Activated CD8-positive, alpha-beta memory T cell treated with anti-CD3 and anti-CD28 coated beads, Interleukin-2, amount 10 ng/mL, durations not matched to agents 7 days and 5 days (primary cell): ENCODE results near the gene ITPR2. TPM values are rescaled to one million over a fixed set of nuclear protein-coding genes. Genes with fewer than 3 reads are reported as not detected.
A peak's percentile ranks its signal among the peaks of the same experiment; 100 is the strongest.

Experiments used
- ATAC-seq: fragments of 150-1000 bp; cut with Tn5 transposase; one replicate; pipeline ENCODE4 v1.10.0; 2021; ENCODE audit warnings: moderate library complexity
- CTCF ChIA-PET: fragments of 350-600 bp; sonication (Branson Sonifier 250); formaldehyde crosslinking; loops from one replicate; lab custom pipeline; 2021; ENCODE audit warnings: antibody characterized with exemption; lab: Charles Lee
- DNase-seq: peaks from one replicate; pipeline ENCODE4 v3.0.0-alpha.2; 2020
- H3K27ac Mint-ChIP-seq: one replicate; pipeline ENCODE4 v1.8.0; 2021; ENCODE audit warnings: mild to moderate bottlenecking, mixed read lengths
- H3K27me3 Mint-ChIP-seq: one replicate; pipeline ENCODE4 v1.8.0; 2021; ENCODE audit warnings: mixed read lengths
- H3K36me3 Mint-ChIP-seq: one replicate; pipeline ENCODE4 v1.8.0; 2021; ENCODE audit warnings: mild to moderate bottlenecking, mixed read lengths
- H3K4me1 Mint-ChIP-seq: one replicate; pipeline ENCODE4 v1.8.0; 2021; ENCODE audit warnings: mixed read lengths
- H3K4me3 Mint-ChIP-seq: one replicate; pipeline ENCODE4 v1.8.0; 2021; ENCODE audit warnings: mild to moderate bottlenecking, moderate library complexity, mixed read lengths
- H3K9me3 Mint-ChIP-seq: one replicate; pipeline ENCODE4 v1.8.0; 2022; ENCODE audit warnings: low read depth, mixed read lengths
- total RNA-seq, 2 experiments: library from RNA; stranded (reverse); gene quantifications; one replicate each; pipeline ENCODE4 v1.2.3, GENCODE V29; 2021

The ITPR2 gene
- total RNA-seq, 2 experiments from 2014 or later: 31.1 to 37.7 TPM

- no peaks in the 10 kb centered on the region for H3K27me3 Mint-ChIP-seq
- CTCF ChIA-PET: no interaction called here
- H3K27ac Mint-ChIP-seq: no peak overlapping the region
- DNase-seq: no peak
- no peaks in the 10 kb centered on the region for H3K9me3 Mint-ChIP-seq
- no peak for ATAC-seq
- H3K4me3 Mint-ChIP-seq: no peak overlapping the region
- H3K4me1 Mint-ChIP-seq: no peaks in the 10 kb centered on the region
- H3K36me3 Mint-ChIP-seq: peaks cover 2% of the 10 kb centered on the region
Measured at GRCh38 chr12:26358651-26359050, 474.3 kb downstream of the ITPR2 start.

- H3K27ac Mint-ChIP-seq: no peak overlapping the region
- no peaks in the 10 kb centered on the region for H3K9me3 Mint-ChIP-seq
Measured at GRCh38 chr12:26347300-26347699, 485.7 kb downstream of the ITPR2 start.

GRCh38 chr12:26346736-26347135, 486.3 kb downstream of the ITPR2 start:
- H3K4me3 Mint-ChIP-seq: no peak overlapping the region
- peaks cover 22% of the 10 kb centered on the region for H3K4me1 Mint-ChIP-seq
- H3K27ac Mint-ChIP-seq: peak overlapping the region; percentile 64
- CTCF ChIA-PET: interaction anchor here (1.2 kb wide), 2 partner anchors 18 to 268 kb away, joined by 3 read pairs; no protein-coding TSS in a partner anchor
- DNase-seq (no peak), ATAC-seq (peak; percentile 48)
- H3K36me3 Mint-ChIP-seq: peaks cover 4% of the 10 kb centered on the region
- no peaks in the 10 kb centered on the region for H3K9me3 Mint-ChIP-seq
- no peaks in the 10 kb centered on the region for H3K27me3 Mint-ChIP-seq

More at GRCh38 chr12:26347300-26347699, 485.7 kb downstream of the ITPR2 start:
- CTCF ChIA-PET: interaction anchor here (1.2 kb wide), 1 partner anchor 267 kb away, joined by 3 read pairs; no protein-coding TSS in a partner anchor
- no peak overlapping the region for H3K4me3 Mint-ChIP-seq
- H3K4me1 Mint-ChIP-seq: peaks cover 20% of the 10 kb centered on the region
- no peak for ATAC-seq
- no peak for DNase-seq
- H3K27me3 Mint-ChIP-seq: no peaks in the 10 kb centered on the region
- peaks cover 2% of the 10 kb centered on the region for H3K36me3 Mint-ChIP-seq

DNA sequence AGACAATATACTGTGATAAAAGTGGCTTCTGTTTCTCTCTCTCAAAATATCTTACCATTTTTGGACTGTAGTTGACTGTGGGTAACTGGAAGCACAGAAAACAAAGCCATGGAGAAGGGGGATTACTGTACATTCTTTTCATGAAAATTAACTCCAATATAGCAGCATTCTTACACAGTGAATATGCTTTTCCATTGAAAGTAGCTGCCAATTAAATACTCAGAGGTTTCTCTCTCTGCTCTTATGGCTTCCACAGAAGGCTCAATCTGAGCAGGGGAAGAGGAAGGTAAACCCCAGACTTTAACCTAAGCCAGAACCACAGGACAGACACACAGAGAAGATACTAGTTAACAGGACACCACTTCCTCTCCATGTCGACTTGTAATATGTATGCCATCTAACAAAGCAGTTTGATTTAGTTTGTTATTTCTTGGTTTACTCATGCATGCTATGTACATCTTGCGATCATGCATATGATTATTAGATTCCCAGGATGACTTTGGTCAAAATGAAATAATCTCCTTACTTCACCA, 487.5 kb downstream of the ITPR2 start:
- H3K9me3 Mint-ChIP-seq: no peaks in the 10 kb centered on the region

GRCh38 chr12:26341491-26341890, 491.5 kb downstream of the ITPR2 start:
- no peaks in the 10 kb centered on the region for H3K27me3 Mint-ChIP-seq
- DNase-seq (no peak), ATAC-seq (no peak)
- H3K9me3 Mint-ChIP-seq: no peaks in the 10 kb centered on the region
- no peak overlapping the region for H3K27ac Mint-ChIP-seq
- H3K4me1 Mint-ChIP-seq: peaks cover 31% of the 10 kb centered on the region
- peaks cover 15% of the 10 kb centered on the region for H3K36me3 Mint-ChIP-seq
- no peak overlapping the region for H3K4me3 Mint-ChIP-seq
- CTCF ChIA-PET: no interaction called here

More for the DNA sequence above, 487.5 kb downstream of the ITPR2 start:
- DNase-seq (peak; percentile 57), ATAC-seq (peak; percentile 90)
- Mint-ChIP-seq H3K36me3 (peaks cover 4% of the 10 kb centered on the region), H3K4me3 (no peak overlapping the region), H3K4me1 (peaks cover 31% of the 10 kb centered on the region), H3K27me3 (no peaks in the 10 kb centered on the region), H3K27ac (peak overlapping the region; percentile 52)
- CTCF ChIA-PET: interaction anchor here (1.2 kb wide), 1 partner anchor 17 kb away, joined by 3 read pairs; no protein-coding TSS in a partner anchor

DNA sequence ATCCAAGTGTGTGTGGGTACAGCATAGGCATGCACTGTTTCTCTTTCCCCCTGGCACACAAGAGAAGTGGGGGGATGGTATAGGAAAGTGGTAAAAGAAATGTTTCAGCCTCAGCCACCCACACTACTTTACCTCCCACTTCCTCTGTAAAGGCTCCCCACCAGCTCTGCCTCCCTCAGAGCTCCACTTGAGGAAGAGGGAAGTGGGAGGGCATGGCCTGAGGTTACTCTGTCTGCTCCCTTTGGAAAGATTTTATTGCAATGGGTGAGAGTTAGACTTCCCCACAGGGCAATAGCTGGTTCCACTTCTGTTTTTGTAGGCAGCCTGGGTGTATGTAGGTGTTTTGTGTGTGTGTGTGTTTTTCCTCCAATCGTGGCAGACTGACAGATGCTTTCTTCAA, 492.3 kb downstream of the ITPR2 start:
- H3K27ac Mint-ChIP-seq: peak overlapping the region; percentile 15
- H3K4me3 Mint-ChIP-seq: no peak overlapping the region
- H3K27me3 Mint-ChIP-seq: no peaks in the 10 kb centered on the region
- H3K36me3 Mint-ChIP-seq: peaks cover 15% of the 10 kb centered on the region
- DNase-seq (no peak), ATAC-seq (peak; percentile 33)
- CTCF ChIA-PET: no interaction called here
- peaks cover 22% of the 10 kb centered on the region for H3K4me1 Mint-ChIP-seq
- no peaks in the 10 kb centered on the region for H3K9me3 Mint-ChIP-seq

DNA sequence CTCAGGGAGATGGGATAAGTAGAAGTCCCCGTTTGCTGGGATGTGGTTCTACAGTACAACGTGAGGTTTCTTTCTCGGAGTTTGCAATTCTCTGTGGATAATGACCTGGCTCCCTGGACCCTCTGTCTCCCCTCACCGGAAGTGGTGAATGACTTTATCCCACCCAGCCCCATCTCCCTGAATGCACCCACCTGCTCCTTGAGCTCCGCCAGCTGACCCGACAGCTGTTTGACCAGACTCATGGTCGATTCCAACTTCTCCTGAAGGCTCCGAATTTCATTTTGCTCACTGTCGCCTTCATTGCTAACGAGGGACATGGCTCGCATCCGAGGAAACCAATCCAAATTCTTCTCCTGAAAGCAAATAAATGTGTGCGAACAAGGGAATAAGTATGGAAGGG, 493.0 kb downstream of the ITPR2 start:
- H3K9me3 Mint-ChIP-seq: no peaks in the 10 kb centered on the region
- peaks cover 18% of the 10 kb centered on the region for H3K4me1 Mint-ChIP-seq
- DNase-seq (no peak), ATAC-seq (no peak)
- no peak overlapping the region for H3K27ac Mint-ChIP-seq
- CTCF ChIA-PET: no interaction called here
- peaks cover 15% of the 10 kb centered on the region for H3K36me3 Mint-ChIP-seq
- no peak overlapping the region for H3K4me3 Mint-ChIP-seq
- H3K27me3 Mint-ChIP-seq: no peaks in the 10 kb centered on the region

DNA sequence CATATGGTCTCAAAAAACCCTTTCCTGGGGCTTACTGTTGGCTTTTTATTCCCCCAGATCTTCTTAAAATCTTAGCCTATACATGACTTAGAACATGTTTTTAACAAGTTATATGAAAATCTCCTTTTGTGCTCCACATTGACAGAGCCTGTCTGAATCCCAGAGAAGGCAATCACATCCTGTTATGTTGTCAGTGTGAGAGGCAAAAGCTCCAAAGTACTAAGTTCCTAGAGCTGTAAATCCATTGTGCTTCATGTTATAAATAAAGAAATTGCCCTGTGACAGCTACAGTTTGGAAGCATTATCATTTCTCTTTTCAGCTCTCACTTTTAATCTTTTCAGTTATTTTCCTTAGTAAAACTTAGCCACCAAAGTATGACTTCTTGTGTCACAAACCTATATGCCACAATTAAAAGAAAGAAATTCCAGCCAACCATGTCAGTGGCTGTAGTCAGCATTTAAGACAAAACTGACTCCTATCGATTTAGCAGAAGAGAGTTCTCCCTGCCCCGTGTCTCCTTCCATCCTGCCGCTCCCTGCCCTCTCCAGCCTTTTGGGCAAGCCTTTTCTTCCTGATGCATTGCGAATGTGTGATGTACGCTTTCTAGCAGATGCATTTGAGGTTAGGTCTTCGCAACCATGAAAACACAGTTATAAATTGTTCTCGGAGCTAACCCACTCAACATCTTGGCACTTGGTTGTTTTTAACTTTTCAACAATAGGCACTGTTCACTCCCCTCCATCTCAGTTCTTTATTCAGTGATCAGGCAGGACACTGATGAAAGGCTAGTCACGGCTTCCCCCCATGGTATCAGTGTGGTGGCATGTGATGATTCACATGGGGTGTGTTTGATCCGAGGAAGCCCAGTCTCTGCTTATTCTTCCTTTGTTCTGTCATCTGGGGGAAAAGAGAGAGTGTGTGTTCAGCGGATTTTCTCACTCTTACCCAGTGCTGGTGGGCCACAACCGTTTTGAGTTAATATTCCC, 494.1 kb downstream of the ITPR2 start:
- Mint-ChIP-seq H3K36me3 (peaks cover 16% of the 10 kb centered on the region), H3K4me3 (no peak overlapping the region), H3K4me1 (peaks cover 18% of the 10 kb centered on the region), H3K27me3 (no peaks in the 10 kb centered on the region), H3K9me3 (peaks cover 4% of the 10 kb centered on the region), H3K27ac (no peak overlapping the region)
- CTCF ChIA-PET: no interaction called here
- DNase-seq (no peak), ATAC-seq (no peak)

- DNase-seq (no peak), ATAC-seq (no peak)
- H3K9me3 Mint-ChIP-seq: peaks cover 5% of the 10 kb centered on the region
- H3K36me3 Mint-ChIP-seq: peaks cover 14% of the 10 kb centered on the region
- H3K4me1 Mint-ChIP-seq: peaks cover 8% of the 10 kb centered on the region
- no peak overlapping the region for H3K27ac Mint-ChIP-seq
- H3K27me3 Mint-ChIP-seq: no peaks in the 10 kb centered on the region
- no peak overlapping the region for H3K4me3 Mint-ChIP-seq
- CTCF ChIA-PET: interaction anchor here (0.6 kb wide), 1 partner anchor 62 kb away, joined by 3 read pairs; no protein-coding TSS in a partner anchor
Measured at GRCh38 chr12:26335651-26336050, 497.3 kb downstream of the ITPR2 start.

- no peak overlapping the region for H3K4me3 Mint-ChIP-seq
- CTCF ChIA-PET: no interaction called here
- ATAC-seq: no peak
Measured at GRCh38 chr12:26334621-26335124, 498.3 kb downstream of the ITPR2 start.

DNA sequence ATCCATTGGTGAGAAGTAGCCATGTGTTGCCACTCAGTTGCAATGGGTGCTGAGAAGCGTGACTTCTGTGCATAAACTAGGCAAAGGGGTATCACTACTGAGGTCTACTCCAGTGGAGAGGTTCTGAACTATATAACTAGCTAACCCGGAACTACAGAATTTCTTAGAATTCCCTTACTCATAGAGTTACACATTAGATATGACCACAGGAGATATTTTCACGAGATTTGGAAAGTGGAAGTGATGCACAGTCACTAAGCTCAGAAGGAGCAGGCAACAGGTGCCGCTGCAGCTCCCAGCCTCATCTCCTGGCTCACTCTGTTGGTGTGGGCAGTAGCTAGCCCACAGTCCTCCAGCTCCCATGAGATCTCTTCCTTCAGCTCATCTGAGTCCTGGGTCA, 501.0 kb downstream of the ITPR2 start:
- H3K9me3 Mint-ChIP-seq: peaks cover 5% of the 10 kb centered on the region
- H3K4me3 Mint-ChIP-seq: no peak overlapping the region
- no peaks in the 10 kb centered on the region for H3K4me1 Mint-ChIP-seq
- ATAC-seq (no peak), DNase-seq (no peak)
- H3K27ac Mint-ChIP-seq: no peak overlapping the region
- peaks cover 15% of the 10 kb centered on the region for H3K27me3 Mint-ChIP-seq
- CTCF ChIA-PET: no interaction called here
- H3K36me3 Mint-ChIP-seq: peaks cover 4% of the 10 kb centered on the region

More at GRCh38 chr12:26334621-26335124, 498.3 kb downstream of the ITPR2 start:
- DNase-seq: no peak
- H3K27ac Mint-ChIP-seq: no peak overlapping the region
- no peaks in the 10 kb centered on the region for H3K4me1 Mint-ChIP-seq
- H3K27me3 Mint-ChIP-seq: no peaks in the 10 kb centered on the region
- peaks cover 9% of the 10 kb centered on the region for H3K36me3 Mint-ChIP-seq
- H3K9me3 Mint-ChIP-seq: peaks cover 5% of the 10 kb centered on the region

DNA sequence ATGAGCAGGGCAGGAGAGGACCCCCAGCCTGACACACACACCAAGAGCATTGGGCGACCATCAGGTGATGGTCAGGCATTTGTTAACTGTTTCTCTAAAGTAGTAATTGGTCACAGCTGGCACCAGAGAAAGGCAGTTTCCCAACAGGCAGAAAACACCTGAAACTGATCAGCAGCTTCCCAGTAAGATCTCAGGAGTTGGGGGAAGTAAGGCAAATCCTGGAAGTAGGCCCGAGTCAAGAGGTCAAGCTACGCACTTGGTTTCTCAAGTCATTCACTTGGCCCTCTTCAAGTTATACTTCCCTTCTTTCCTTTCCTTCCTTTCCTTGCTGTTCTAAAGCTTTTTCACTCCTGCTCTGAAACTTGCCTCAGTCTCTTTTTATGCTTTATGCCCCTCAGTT, 501.9 kb downstream of the ITPR2 start:
- H3K4me3 Mint-ChIP-seq: no peak overlapping the region
- H3K9me3 Mint-ChIP-seq: peaks cover 5% of the 10 kb centered on the region
- H3K4me1 Mint-ChIP-seq: no peaks in the 10 kb centered on the region
- H3K27ac Mint-ChIP-seq: no peak overlapping the region
- ATAC-seq (no peak), DNase-seq (no peak)
- H3K27me3 Mint-ChIP-seq: peaks cover 20% of the 10 kb centered on the region
- H3K36me3 Mint-ChIP-seq: peaks cover 4% of the 10 kb centered on the region
- CTCF ChIA-PET: no interaction called here

DNA sequence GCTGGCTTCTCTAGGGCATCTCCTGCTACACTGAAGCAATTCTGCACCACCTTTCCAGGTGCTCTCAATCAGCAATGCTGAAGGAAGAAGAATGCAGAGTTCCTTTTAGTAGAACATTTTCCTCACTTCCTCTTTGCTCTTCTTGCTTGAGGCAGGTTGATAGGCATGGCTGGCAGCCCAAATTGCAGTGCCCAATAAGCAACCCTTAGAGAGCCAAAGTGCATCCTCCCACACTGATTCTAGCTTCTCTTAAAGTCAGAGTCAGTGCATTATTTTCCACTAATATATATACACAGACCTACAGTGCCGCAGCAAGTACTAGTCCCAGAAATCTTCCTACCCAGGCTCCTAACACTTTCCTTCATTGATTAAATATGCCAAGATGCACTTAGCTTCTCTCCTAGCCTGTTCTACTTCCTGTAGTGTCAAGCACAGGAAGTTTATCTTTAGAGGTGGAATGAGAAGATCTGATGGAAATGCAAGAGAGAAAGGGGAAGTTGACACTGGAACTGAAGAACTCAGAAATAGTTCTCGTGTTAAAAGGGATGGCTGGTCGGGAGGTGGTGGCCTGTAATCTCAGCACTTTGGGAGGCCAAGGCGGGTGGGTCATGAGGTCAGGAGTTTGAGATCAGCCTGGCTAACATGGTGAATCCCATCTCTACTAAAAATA, 504.9 kb downstream of the ITPR2 start:
- no peaks in the 10 kb centered on the region for H3K4me1 Mint-ChIP-seq
- no peak overlapping the region for H3K27ac Mint-ChIP-seq
- H3K36me3 Mint-ChIP-seq: peaks cover 2% of the 10 kb centered on the region
- peaks cover 33% of the 10 kb centered on the region for H3K27me3 Mint-ChIP-seq
- CTCF ChIA-PET: interaction anchor here (1.2 kb wide), 1 partner anchor 18 kb away, joined by 3 read pairs; no protein-coding TSS in a partner anchor
- H3K4me3 Mint-ChIP-seq: no peak overlapping the region
- ATAC-seq (no peak), DNase-seq (no peak)
- H3K9me3 Mint-ChIP-seq: no peaks in the 10 kb centered on the region
